NCI-H1436 treated with DMSO at 0.1 percent for 48 hours (cell line): Measurements from ENCODE around the gene H2AZ1.

Source experiments
- DNase-seq: peaks from one replicate; lab custom pipeline; 2025; lab: John Stamatoyannopoulos, UW

The H2AZ1 gene

GRCh38 chr4:99946356-99947189, 3.5 kb downstream of the H2AZ1 start, which contains the start of gene DNAJB14:
TSS of gene DNAJB14 (minus strand) at chr4:99946618. CDS start at chr4:99946571, 47 bp downstream.
- DNase-seq: no peak

GRCh38 chr4:99945718-99946355, 4.2 kb downstream of the H2AZ1 start:
- no peak for DNase-seq

GRCh38 chr4:99943904-99944437, 6.1 kb downstream of the H2AZ1 start:
- no peak for DNase-seq

GRCh38 chr4:99938243-99938753, 11.8 kb downstream of the H2AZ1 start:
- no peak for DNase-seq

GRCh38 chr4:99934891-99935290, 15.2 kb downstream of the H2AZ1 start:
- DNase-seq: no peak

- DNase-seq: no peak
Observed at GRCh38 chr4:99927566-99927965, 22.5 kb downstream of the H2AZ1 start.

GRCh38 chr4:99921174-99921573, 28.9 kb downstream of the H2AZ1 start:
- no peak for DNase-seq

GRCh38 chr4:99918656-99919055, 31.4 kb downstream of the H2AZ1 start:
- no peak for DNase-seq

GRCh38 chr4:99917575-99917974, 32.5 kb downstream of the H2AZ1 start:
- DNase-seq: no peak

GRCh38 chr4:99915449-99915848, 34.6 kb downstream of the H2AZ1 start:
- DNase-seq: no peak
